Measurements from ENCODE around the gene OR52A5.

GRCh38 chr11:5090668-5091067 lies 47.5 kb downstream of the OR52A5 start:
- TF ChIP-seq CTCF (conservative IDR thresholded peaks at IDR 0.05; ENCODE audit: low read depth, low read length) (no peak), EZH2 (IDR thresholded peaks at IDR 0.05; ENCODE audit: low read length, unreplicated experiment) (no peak)

Data from PC-3 (cell line).